HG02981 (cell line): ENCODE data around the gene SETD2.
"Not testable (repeated sequence)": the region's sequence is repeated elsewhere in the genome, so short reads cannot be mapped to it uniquely, and the experiment has no call there.

Experiments
- ATAC-seq: cut with Tn5 transposase; IDR thresholded peaks from one replicate; pipeline ENCODE4 v1.9.1; 2021; ENCODE audit warnings: mild to moderate bottlenecking, moderate library complexity; ENCODE audit not compliant: unreplicated experiment

Gene SETD2, protein sequence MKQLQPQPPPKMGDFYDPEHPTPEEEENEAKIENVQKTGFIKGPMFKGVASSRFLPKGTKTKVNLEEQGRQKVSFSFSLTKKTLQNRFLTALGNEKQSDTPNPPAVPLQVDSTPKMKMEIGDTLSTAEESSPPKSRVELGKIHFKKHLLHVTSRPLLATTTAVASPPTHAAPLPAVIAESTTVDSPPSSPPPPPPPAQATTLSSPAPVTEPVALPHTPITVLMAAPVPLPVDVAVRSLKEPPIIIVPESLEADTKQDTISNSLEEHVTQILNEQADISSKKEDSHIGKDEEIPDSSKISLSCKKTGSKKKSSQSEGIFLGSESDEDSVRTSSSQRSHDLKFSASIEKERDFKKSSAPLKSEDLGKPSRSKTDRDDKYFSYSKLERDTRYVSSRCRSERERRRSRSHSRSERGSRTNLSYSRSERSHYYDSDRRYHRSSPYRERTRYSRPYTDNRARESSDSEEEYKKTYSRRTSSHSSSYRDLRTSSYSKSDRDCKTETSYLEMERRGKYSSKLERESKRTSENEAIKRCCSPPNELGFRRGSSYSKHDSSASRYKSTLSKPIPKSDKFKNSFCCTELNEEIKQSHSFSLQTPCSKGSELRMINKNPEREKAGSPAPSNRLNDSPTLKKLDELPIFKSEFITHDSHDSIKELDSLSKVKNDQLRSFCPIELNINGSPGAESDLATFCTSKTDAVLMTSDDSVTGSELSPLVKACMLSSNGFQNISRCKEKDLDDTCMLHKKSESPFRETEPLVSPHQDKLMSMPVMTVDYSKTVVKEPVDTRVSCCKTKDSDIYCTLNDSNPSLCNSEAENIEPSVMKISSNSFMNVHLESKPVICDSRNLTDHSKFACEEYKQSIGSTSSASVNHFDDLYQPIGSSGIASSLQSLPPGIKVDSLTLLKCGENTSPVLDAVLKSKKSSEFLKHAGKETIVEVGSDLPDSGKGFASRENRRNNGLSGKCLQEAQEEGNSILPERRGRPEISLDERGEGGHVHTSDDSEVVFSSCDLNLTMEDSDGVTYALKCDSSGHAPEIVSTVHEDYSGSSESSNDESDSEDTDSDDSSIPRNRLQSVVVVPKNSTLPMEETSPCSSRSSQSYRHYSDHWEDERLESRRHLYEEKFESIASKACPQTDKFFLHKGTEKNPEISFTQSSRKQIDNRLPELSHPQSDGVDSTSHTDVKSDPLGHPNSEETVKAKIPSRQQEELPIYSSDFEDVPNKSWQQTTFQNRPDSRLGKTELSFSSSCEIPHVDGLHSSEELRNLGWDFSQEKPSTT (N-terminal part only)

DNA sequence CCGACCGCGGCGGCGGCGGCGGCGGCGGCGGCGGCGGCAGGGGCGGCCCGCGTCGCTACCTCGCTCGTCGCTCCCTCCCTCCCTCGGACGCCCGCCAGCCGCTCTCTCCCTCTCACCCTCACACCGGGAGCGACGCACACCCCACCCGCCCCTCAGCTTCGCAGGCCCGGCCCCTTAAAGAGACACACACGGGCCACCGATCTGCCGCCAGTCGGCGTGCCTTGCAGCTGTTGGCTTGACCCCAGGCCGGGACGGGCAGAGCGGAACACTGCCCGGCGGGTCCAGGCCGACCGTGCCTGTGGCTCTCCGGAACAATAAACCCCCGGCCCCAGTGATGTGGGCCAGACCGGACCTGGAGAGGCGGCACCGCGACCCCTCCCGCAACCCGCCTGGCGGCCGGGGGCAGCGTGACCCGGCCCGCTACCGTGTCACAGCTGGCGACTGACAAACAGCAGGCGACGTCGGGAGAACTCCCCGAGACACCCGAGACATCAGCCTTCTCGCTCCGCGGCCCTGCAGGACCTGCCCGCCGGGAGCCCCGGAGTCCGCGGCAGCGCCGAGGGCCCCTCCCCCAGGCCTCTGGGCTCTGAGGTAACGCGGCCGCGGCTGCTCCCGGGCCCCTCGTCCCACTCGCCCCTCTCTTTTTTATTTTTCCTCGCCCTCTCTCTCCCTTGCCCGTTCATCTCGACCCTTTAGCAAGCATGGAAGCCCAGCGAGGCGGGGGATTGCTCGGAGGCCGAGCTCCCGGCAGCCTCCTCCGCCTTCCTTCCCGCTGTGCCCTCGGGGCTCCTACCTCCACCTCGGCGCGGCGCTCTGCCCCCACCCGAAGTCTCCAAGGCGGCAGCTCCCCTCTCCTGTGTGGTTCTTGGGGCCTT is at the start of gene SETD2:
SETD2 (minus strand) TSS at position 107 of the 875 bp plus-strand sequence. CDS start 189 bp downstream, outside the sequence.
- ATAC-seq: peak; percentile 70

DNA sequence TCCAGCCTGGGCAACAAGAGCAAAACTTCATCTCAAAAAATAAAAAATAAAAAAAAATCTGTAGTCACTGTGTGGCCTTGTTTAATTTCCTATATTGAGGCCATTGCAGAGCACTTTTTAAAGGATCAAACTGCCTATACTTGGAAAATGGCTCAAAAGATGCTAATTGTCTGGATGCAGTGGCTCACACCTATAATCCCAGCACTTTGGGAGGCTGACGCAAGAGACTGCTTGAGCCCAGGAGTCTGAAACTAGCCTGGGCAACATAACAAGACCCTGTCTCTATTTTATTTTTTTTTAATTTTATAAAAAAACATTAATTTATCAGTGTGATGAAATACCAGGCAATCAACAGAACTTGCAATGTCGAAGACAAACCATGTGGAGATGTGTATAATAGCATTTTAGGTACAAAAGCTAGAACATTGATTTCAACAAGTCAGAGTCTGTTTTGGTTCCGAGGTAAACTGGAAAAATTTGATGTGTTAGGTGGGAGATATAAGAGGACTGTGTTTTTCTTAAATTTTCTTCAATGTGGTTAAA is 47.0 kb upstream of the SETD2 start:
- no peak for ATAC-seq

DNA sequence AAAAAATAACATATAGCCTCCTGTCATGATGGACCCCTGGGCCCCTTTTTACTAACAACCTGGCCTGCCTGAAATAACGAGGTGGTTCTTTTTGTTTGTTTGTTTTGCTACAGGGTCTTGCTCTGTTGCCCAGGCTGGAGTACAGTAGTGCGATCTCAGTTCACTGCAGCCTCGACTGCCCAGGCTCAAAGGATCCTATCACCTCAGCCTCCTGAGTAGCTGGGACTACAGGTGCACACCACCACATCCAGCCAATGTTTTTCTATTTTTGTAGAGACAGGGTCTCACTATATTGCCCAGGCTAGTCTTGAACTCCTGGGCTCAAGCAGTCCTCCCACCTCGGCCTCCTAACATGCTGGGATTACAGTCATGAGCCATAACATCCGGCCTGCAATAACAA is 42.1 kb upstream of the SETD2 start:
- ATAC-seq: not testable (repeated sequence)

DNA sequence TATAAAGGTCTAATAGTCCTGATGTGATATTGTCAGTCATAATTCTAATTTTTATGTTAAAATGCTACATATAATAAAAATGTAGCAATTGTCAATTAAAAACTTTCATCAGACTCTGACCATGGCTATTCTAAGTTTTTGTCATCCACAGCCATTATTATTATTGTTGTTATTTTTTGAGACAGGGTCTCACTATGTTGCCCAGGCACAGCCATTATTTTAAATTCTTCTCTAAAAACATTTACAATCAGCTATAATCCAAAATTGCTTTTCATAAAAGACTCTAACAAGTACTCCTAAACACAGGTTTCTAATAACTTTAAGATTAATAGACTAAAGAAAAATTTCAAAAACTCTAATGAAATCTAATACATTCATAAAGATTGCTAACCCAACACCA is 41.0 kb upstream of the SETD2 start:
- ATAC-seq: no peak

DNA sequence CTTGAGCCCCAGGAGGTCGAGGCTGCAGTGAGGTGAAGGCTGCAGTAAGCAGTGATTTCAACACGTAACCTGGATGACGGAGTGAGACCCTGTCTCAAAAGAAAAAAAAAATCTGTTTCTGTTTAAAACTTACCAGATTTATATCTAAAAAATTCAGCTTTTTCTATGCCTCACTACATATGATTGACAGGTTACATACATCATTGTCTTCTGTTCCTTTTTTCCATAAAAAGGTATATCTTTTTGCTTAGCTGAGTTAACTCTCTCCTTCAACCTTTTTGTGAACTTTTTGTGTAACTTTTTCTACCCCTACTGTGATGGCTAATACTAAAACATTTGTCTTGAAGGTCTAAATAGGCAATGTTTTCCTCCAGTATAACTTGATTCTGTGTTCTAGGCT is 38.6 kb upstream of the SETD2 start:
- ATAC-seq: no peak

DNA sequence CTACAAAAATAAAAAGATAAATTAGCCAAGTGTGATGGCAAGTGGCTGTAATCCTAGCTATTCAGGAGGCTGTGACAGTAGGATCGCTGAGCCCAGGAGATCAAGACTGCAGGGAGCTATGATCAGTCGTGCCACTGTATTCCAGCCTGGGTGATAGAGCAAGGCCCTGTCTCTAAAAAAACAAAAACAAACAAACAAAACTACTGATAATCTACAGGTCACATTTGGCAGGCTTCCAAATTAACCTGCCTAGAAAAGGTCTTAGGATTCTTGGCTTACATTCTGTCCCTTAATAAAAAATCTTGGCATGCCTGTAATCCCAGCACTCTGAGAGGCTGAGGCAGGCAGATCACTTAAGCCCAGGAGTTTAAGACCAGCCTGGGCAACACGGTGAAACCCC is 33.4 kb upstream of the SETD2 start:
- no peak for ATAC-seq

DNA sequence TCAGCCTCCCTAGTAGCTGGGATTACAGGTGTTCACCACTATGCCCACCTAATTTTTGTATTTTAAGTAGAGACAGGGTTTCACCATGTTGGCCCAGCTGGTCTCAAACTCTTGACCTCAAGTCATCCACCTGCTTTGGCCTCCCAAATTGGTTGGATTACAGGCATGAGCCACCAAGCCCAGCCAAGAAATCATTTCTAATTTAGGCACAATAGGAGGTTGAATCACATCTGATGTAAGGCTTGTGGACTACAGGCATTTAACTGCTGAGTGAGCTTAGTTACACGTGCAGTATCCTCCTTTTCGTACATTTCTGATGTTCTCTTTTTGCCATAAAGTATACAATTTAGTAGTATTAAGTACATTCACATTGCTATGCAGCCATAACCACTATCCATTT is 31.1 kb upstream of the SETD2 start:
- no peak for ATAC-seq

DNA sequence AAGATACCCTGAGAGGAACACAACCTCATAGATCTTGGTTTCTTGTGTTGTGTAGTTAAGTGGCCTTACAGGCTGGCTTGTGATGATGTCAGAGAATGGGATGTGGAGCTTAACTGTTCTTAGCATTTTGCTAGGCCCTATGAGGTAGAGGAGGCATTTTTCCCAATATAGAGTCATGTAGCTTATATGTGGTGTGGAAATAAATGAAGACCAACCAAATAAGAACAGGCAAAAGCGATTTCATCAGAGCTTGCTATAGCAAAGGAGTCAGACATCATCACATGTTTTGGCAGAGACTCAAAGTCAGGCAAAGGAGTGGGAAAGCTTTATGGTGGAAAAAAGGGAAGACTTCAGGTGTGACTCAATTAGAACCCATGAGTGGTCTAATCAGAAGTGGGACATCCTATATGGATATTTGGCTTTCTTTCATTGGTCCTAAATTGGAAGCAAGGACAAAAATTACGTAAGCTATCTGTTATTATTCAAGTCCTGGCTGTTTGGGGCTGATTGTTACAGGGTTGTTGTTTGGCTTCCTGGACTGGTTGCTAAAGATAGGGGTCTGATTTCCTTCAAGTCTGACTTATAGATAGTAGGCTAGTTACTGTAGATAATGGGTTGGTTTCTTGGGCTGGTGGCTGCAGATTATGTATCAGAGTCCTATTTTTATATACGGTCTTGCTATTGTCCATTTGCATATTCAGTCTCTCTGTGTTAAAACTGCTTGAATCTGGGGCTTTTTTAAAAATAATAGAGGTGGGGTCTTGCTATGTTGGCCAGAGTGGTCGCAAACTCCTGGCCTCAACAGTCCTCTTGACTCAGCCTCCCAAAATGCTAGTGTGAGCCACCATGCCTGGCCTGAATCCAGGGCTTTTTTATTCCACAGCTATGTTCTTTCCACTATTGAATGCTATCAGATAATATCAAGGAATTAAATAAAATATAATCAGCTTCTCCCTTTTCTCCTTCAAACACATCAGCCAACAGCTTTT is 30.3 kb upstream of the SETD2 start:
- ATAC-seq: no peak

DNA sequence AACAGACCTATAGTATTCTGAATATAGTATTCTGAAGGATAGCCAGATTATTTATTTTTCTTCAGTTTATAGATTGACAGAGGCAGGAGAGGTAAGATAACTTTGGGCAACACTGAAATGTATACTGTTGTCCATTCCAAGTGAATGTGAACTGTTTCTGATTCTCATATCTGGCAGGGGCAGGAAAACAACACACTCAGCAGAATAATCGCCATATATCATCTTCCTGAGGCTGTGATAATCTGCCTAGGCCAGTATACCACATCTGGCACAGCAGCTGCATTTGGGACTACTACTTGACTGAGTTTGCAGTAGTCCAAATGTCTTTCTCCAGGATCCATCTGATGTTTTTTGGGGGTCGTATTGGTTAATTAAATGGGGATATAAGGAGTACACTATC is 22.4 kb upstream of the SETD2 start:
- ATAC-seq: no peak

DNA sequence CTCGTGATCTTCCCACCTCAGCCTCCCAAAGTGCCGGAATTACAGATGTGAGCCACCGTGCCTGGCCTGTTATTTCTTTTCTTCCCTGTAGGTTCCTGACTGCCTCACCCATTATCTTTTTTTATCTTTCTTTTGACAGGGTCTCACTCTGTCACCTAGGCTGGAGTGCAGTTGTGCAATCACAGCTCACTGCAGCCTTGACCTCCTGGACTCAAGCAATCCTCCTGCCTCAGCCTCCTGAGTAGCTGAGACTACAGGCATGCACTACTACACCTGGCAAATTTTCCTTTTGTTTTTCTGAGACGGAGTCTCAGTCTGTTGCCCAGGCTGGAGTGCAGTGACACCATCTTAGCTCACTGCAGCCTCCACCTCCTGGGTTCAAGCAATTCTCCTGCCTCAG is 17.8 kb upstream of the SETD2 start:
- ATAC-seq: not testable (repeated sequence)

DNA sequence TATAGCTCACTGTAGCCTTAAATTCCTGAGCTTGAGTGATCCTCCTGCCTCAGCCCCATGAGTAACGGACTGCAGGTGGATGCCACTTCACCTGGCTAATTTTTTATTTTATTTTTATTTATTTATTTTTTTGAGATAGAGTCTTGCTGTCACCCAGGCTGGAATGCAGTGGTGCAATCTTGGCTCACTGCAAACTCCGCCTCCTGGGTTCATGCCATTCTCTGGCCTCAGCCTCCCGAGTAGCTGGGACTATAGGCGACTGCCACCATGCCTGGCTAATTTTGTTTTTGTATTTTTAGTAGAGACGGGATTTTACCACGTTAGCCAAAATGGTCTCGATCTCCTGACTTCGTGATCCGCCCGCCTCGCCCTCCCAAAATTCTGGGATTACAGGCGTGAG is 16.1 kb upstream of the SETD2 start:
- not testable (repeated sequence) for ATAC-seq

DNA sequence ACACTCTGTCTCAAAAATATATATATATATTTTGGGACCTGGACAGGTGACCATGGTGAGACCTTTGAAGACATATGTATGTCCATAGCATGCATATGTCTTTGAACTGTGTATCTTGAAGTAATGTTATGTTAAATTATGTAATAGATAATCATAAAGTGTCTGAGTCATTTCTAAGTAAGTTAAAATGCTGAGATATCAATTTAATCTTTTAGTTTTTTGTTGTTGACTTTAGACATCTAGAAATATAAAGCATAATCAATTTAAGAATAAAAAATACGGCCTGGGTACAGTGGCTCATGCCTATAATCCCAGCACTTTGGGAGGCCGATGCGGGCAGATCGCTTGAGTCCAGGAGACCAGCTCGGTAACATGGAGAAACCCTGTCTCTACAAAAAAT is 12.7 kb upstream of the SETD2 start:
- no peak for ATAC-seq

DNA sequence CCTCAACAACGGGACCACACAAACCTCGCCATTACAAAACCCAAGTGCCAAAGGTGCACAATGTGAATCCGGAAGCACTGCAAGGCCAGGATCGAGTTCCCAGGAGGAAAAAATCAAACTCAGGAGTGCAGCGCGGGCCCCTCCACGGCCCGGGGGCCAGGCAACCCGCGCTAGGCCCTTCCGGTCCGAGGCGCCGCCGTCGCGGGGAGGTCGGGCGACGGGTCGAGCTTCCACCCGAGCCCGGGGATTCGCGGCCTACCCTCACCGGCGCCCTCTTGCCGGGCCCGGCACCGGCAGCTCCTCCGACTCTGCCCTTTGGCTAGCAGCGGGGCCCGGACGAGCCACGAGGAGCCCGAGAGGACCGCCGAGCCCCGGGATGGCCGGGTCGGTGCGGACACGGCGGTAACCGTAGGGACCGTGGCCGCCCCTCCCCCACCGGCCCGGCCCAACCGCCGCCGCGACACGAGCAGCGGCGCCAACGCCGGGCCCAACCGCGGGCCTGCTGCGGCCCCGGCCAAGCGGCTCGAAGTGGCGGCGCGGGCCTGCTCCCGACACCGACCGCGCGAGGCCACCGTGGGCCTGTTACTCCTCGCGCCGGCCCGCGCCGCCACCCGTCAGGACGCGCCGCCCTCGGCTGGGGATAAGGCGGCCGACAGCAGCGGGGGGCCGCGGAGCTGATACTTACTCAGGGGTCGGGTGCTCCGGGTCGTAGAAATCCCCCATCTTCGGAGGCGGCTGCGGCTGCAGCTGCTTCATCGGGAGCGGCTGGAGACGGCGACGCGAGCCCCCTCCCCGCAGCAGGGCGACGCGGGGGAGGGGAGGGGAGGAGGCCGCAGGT is 525 bp downstream of the SETD2 start:
- peak; percentile 19 for ATAC-seq

DNA sequence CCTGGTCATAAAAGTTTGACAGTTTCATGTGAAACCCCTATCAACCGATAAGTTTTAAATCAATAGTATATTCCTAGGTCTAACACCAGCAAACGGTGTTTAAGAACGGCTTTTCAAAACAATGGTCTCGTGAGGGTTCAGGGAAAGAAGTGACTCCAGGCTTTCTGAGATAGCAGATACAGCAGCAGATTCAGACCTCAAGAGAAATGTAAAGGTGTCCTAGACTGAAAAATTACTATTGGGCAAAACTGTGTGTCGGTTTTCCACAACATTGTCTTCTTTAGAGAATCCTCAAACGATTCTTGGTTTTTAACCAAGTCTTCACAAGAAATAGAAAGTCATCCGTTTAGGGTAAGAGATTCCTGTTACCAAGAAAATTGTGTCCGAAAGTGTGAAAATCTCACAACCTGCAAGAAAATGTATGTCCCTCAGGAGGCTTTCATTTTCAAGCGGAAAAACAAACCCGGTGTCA is 1.2 kb downstream of the SETD2 start:
- no peak for ATAC-seq

DNA sequence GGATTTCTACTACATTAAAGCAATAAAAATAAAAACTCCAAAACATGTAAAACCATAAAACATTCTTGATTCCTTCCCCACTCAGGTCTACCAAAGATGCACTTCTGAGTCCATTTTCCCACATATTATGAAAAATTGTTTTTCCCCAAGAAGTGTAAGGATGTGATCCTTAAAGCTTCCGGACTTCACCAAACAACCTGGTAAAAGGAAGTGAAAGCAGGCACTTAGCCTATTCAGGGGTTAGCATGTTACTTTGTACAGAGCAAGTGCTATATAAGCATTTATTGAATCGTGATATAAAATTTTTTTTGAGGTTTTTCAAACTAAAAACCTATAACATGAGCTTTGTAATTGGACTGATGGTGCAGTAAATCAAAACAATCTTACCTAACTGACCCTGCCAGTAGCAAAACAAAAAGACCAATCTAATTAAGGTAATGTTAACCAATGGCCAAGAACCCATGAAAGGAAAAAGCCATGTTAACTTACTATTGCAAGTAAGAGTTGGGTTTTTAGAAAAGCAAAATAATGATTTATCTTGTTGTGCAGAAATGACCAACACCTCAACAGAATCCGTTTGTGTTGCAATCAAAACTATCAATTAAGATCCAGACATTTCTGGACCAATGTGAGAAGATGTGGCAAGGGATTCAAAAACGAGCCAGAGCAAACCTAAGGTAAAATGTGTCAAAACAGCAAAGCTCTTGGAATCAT is 1.8 kb downstream of the SETD2 start:
- no peak for ATAC-seq

DNA sequence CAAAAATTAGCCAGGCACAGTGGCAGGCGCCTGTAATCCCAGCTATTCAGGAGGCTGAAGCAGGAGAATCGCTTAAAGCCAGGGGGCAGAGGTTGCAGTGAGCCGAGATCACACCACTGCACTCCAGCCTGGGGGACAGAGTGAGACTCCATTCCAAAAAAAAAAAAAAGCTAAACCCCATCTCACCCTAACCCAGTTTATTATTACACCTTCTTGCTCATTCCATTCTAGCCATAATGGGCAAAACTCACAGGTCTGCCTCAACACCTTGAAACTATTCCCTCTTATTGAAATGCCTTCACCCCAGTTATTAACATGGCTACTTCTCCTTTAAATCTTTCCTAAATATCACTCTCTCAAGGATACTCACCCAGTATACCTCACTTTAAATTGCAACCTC is 4.1 kb downstream of the SETD2 start:
- no peak for ATAC-seq

DNA sequence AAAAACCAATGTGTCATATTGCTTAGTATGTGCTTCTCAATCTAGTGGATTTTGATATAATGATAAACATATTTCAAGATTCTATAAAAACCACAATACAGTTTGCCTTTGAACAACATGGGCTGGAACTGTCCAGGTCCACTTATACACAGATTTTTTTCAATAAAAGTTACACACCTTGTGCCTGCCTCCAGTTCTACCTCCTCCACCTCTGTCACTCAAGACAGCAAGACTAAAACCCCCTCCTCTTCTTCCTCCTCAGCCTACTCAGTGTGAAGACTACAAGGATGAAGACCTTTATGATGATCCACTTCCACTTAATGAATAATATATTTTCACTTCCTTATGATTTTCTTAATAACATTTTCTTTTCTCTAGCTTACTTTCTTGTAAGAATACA is 5.7 kb downstream of the SETD2 start:
- no peak for ATAC-seq
